Hepatocyte (in vitro differentiated cells): ENCODE measurements around the gene LPP. TPM values are rescaled to one million over a fixed set of nuclear protein-coding genes. Genes with fewer than 3 reads are reported as not detected.
A peak's percentile ranks its signal among the peaks of the same experiment; 100 is the strongest.

Experiments
- DNase-seq: peaks from one replicate; pipeline ENCODE4 v3.0.0-alpha.2; 2016; ENCODE audit warnings: low spot score
- H2AFZ ChIP-seq: fragments of 200-600 bp; sonication (generic); 2 replicates; pipeline ENCODE4 v1.6.0; 2016; ENCODE audit warnings: antibody characterized with exemption, mild to moderate bottlenecking
- H3K27ac ChIP-seq: fragments of 200-600 bp; sonication (generic); 2 replicates; pipeline ENCODE4 v1.5.1; 2016; ENCODE audit warnings: mild to moderate bottlenecking
- H3K27me3 ChIP-seq: fragments of 200-600 bp; sonication (generic); 2 replicates; pipeline ENCODE4 v1.6.1; 2016
- H3K36me3 ChIP-seq: fragments of 200-600 bp; sonication (generic); replicated peaks from 2 replicates; pipeline ENCODE4 v1.5.1; 2016; ENCODE audit warnings: low read depth; ENCODE audit not compliant: insufficient read depth
- H3K4me1 ChIP-seq: fragments of 200-600 bp; sonication (generic); 2 replicates; pipeline ENCODE4 v1.5.1; 2016; ENCODE audit warnings: mild to moderate bottlenecking, moderate library complexity; ENCODE audit not compliant: insufficient read depth
- H3K4me2 ChIP-seq: fragments of 200-600 bp; sonication (generic); 2 replicates; pipeline ENCODE4 v1.6.0; 2016
- H3K4me3 ChIP-seq: fragments of 200-600 bp; sonication (generic); 2 replicates; pipeline ENCODE4 v1.5.1; 2016; ENCODE audit warnings: mild to moderate bottlenecking
- H3K79me2 ChIP-seq: fragments of 200-600 bp; sonication (generic); 2 replicates; pipeline ENCODE4 v1.6.0; 2017; ENCODE audit warnings: mild to moderate bottlenecking
- H3K9me2 ChIP-seq: fragments of 200-600 bp; sonication (generic); replicated peaks from 2 replicates; pipeline ENCODE4 v1.6.0; 2017; ENCODE audit warnings: mild to moderate bottlenecking; ENCODE audit not compliant: insufficient read depth
- H3K9me3 ChIP-seq: fragments of 200-600 bp; sonication (generic); 2 replicates; pipeline ENCODE4 v1.5.1; 2016; ENCODE audit warnings: low read depth, mild to moderate bottlenecking
- H4K20me1 ChIP-seq: fragments of 200-600 bp; sonication (generic); 2 replicates; pipeline ENCODE4 v1.6.0; 2016; ENCODE audit warnings: mild to moderate bottlenecking; ENCODE audit not compliant: insufficient read depth, poor library complexity, severe bottlenecking
- CTCF ChIP-seq: fragments of 200-600 bp; sonication (generic); IDR thresholded peaks from 2 replicates; pipeline ENCODE4 v1.5.1; 2016; ENCODE audit warnings: antibody characterized with exemption, mild to moderate bottlenecking; ENCODE audit not compliant: poor library complexity
- EZH2 ChIP-seq: fragments of 200-600 bp; sonication (generic); IDR thresholded peaks from 2 replicates; pipeline ENCODE4 v1.6.1; 2016; ENCODE audit warnings: antibody characterized with exemption, mild to moderate bottlenecking, borderline replicate concordance
- EZH2phosphoT487 ChIP-seq: fragments of 200-600 bp; sonication (generic); IDR thresholded peaks from one replicate; pipeline ENCODE4 v1.6.1; 2018; ENCODE audit warnings: antibody characterized with exemption, mild to moderate bottlenecking, low read depth, moderate library complexity; ENCODE audit not compliant: unreplicated experiment, severe bottlenecking
- WGBS: methylation state at CpG from one replicate; pipeline ENCODE4 v1.1.6; 2016; ENCODE audit warnings: low lambda C conversion rate; ENCODE audit errors: missing lambda C conversion rate; 5-methylcytosine and 5-hydroxymethylcytosine counted together
- polyA plus RNA-seq: library from polyadenylated mRNA; unstranded; fragments of >200 nt; fragmentation: Nextera tagmentation; extraction: Ambion mirVana; gene quantifications from 2 replicates; pipeline ENCODE4 v1.2.1, GENCODE V29; 2016
- total RNA-seq: library from RNA; depleted of rRNA; stranded (reverse); fragments of >200 nt; gene quantifications from 2 replicates; pipeline ENCODE4 v1.2.3, GENCODE V29; 2014

The LPP gene
- total and polyA plus RNA-seq, 2 experiments from 2014 or later, result 53.2 to 73.8 TPM

- 93% methylated on average over 5 of the region's 5 CpGs for WGBS
- no peak overlapping the region for H3K4me2 ChIP-seq
Measured at GRCh38 chr3:188271226-188271914, 117.4 kb downstream of the LPP start.

GRCh38 chr3:188272481-188273372 lies 118.8 kb downstream of the LPP start:
- Histone ChIP-seq H3K4me3 (no peak overlapping the region), H3K27me3 (no peaks in the 10 kb centered on the region), H3K79me2 (peaks cover 81% of the 10 kb centered on the region), H3K9me2 (no peaks in the 10 kb centered on the region), H4K20me1 (no peaks in the 10 kb centered on the region), H3K27ac (peak overlapping the region; percentile 23), H3K4me2 (no peak overlapping the region), H3K4me1 (peaks cover 19% of the 10 kb centered on the region), H3K9me3 (no peaks in the 10 kb centered on the region), H2AFZ (no peak overlapping the region), H3K36me3 (no peaks in the 10 kb centered on the region)
- no peak for DNase-seq
- TF ChIP-seq EZH2, result no peak
- TF ChIP-seq EZH2phosphoT487, result no peak
- TF ChIP-seq CTCF, result no peak
- WGBS, result 75% methylated on average over 12 of the region's 12 CpGs

More at GRCh38 chr3:188271226-188271914, 117.4 kb downstream of the LPP start:
- no peak for DNase-seq
- H3K79me2 ChIP-seq, result peaks cover 82% of the 10 kb centered on the region
- H3K4me1 ChIP-seq, result peaks cover 30% of the 10 kb centered on the region
- no peaks in the 10 kb centered on the region for H3K9me2 ChIP-seq
- no peak overlapping the region for H2AFZ ChIP-seq
- TF ChIP-seq EZH2phosphoT487 (no peak), EZH2 (no peak), CTCF (no peak)
- H3K36me3 ChIP-seq, result no peaks in the 10 kb centered on the region
- no peaks in the 10 kb centered on the region for H4K20me1 ChIP-seq
- no peaks in the 10 kb centered on the region for H3K9me3 ChIP-seq
- peak overlapping the region; percentile 91 for H3K27ac ChIP-seq
- no peaks in the 10 kb centered on the region for H3K27me3 ChIP-seq
- no peak overlapping the region for H3K4me3 ChIP-seq

DNA sequence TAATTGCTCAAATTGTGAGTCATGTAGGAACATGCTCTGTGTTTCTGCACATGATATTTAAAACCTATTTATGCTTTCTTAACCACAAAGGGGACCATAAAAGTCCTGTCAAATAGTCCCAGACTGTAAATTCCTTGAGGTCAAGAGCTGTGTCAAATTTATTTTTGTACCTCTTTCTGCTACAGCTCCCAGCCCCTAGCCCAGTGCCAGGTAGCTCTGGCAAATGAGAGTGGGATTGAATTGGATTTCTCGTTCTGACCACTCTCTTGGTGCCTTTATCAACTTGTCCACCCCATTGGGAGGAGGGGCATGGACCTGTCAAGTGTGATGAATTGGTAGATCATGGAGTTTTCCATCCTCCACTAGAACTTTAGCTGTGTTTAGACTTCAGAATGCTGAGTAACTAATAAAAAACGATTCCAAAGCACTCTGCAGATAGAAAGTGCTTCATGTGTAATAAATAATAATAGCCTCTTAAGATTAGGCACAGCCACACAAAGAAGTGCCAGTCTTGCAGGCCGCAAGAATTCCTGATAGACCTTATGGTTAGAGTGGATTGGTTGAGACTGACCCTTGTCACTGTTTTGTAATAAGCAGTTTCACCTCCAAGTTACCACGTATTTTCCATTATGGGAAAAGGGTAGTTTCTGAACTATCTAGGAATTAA lies 120.4 kb downstream of the LPP start:
- Histone ChIP-seq H3K27me3 (no peaks in the 10 kb centered on the region), H3K27ac (peak overlapping the region; percentile 10), H3K9me3 (no peaks in the 10 kb centered on the region), H3K4me3 (no peak overlapping the region), H3K36me3 (no peaks in the 10 kb centered on the region), H3K4me1 (peaks cover 8% of the 10 kb centered on the region), H4K20me1 (no peaks in the 10 kb centered on the region), H3K4me2 (no peak overlapping the region), H3K9me2 (no peaks in the 10 kb centered on the region), H3K79me2 (peaks cover 83% of the 10 kb centered on the region), H2AFZ (no peak overlapping the region)
- no peak for DNase-seq
- WGBS, result 58% methylated on average over 4 of the region's 4 CpGs
- no peak for TF ChIP-seq EZH2
